HG03457 (cell line): ENCODE data around the gene GRIN3A.
A peak's percentile ranks its signal among the peaks of the same experiment; 100 is the strongest.

Experiments
- ATAC-seq: cut with Tn5 transposase; IDR thresholded peaks from one replicate; pipeline ENCODE4 v1.9.1; 2021; ENCODE audit warnings: moderate number of reproducible peaks; ENCODE audit not compliant: unreplicated experiment

The GRIN3A gene

DNA sequence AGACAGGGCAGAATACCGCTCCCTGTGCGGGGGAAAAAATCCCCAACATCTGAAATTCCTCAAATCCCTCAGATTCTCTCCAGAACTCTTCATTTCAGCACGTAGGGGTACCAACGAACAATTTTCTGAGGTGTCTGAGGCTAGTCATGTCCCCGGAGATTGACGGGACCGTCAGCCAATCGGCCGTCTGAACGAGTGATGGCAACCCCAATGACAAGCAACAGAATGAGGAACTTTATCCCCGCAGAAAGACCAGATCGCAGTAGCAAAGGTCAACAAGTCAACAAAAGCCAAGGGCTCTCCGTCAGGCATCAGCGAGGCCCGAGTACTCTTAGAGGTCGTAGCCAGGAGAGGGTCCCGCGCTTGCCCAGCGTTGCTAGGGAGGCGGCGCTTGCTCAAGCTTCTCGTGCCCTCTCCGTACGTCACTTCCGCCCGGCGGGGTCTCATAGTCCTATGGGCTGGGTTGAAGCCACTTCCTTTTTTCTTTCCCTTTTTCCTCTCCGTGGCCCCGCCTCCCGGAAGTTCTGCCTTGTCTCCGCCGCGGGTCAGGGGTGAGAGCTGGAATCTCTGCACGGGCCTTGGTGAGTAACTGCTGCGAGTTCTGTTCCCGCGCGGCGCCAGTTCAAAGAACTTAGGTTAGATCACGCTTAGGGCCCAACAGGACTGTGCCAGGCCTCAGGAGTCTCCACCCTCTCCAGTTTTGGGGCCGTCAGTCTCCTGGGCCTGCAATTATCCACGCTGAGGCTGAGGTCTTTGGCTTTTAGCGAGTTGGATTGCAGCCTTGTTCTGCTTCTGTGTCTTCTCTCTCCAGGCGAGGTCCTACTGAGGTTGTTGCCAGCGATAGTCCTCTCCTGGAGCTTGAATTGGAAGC lies 204.9 kb downstream of the GRIN3A start, which contains the start of gene RNF20:
Gene RNF20 (plus strand): TSS at position 520 of the 871 bp plus-strand sequence. CDS start 1,571 bp downstream, outside the sequence.
- peak; percentile 96 for ATAC-seq

- peak; percentile 47 for ATAC-seq
Measured at GRCh38 chr9:101530076-101530711, 208.3 kb downstream of the GRIN3A start.

- ATAC-seq, result no peak
Measured at GRCh38 chr9:101528015-101528414, 210.4 kb downstream of the GRIN3A start.

GRCh38 chr9:101527066-101527465 lies 211.4 kb downstream of the GRIN3A start:
- no peak for ATAC-seq

DNA sequence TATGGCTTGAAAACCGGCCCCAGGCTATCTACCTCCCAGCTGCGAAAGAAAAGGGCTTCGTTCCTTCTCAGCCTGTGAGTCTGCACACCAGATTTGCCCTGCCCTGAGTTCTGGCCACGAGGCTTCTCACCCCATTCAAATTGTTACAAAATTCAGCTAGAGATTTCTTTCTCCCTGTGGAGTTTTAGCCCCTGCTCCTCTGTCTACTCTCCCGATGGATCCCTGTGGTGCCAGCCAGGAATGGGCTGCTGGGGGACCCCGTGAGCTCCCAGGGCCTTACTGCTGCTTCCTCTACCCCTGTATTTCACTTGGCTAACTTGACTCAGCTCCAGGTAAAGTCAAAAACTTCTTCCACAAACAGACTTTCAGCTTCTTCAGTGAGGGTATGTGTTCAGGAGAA lies 214.1 kb downstream of the GRIN3A start:
- no peak for ATAC-seq
